Right lobe of liver (tissue), 4 donors: ENCODE results near the gene APOB.

Experiments used
- CTCF ChIP-seq, 4 donors: fragments of 200-600 bp in 3 of 4; fragments of 450-650 bp in 1 of 4; IDR thresholded peaks; one replicate each; pipeline versions ENCODE4 v1.5.1 to v1.8.0; 2016 to 2022; ENCODE audit warnings: antibody characterized with exemption in 4 of 4, mild to moderate bottlenecking in 2 of 4
- POLR2A ChIP-seq: fragments of 450-650 bp; IDR thresholded peaks from one replicate; pipeline ENCODE4 v1.6.1; 2017; ENCODE audit warnings: antibody characterized with exemption, mild to moderate bottlenecking
- donor health status: DM: no; HTN: no; CAD: no.
- donor health status: DM: no; HTN: no; CAD: no.
- donor health status: DM: no; HTN: yes; CAD: no.

DNA sequence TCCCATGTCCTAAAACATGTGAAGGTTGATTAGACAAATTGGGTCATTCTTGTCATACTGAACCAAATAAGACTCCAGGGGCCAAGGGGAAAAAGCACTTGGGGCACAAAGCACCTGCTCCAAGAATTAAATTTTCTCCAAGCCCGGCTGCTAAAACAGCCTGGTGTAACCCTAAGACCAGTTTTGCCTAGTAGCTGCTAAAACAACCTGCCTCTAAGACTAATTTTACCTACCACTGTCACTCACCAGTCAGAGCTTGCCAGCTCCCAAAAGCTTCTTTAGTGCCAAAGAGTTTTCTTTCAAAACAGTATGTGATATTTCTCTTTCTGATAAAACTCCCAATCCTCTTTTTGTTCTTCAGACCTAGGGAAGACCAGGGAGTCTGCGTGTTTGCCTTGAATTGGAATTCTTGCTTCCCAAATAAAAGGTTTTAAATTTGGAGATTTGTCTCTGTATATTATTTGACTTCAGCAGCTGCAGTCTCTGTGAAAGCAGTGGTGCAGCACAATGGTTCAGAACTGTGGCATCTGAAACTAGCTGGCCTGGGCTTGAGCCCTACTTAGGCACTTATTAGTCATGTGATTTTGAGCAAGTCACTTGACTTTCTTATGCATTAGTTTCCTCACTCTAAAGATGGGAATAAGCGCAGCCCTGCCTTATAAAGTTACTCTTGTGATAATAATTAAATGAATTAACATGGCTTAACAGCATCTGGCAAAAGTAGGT lies 16.2 kb upstream of the APOB start:
- TF ChIP-seq CTCF (IDR thresholded peaks at IDR 0.05) = no peak
- TF ChIP-seq POLR2A = no peak
